Testis (tissue), 3 donors: ENCODE measurements around the gene MUC3A. TPM values are rescaled to one million over a fixed set of nuclear protein-coding genes. Genes with fewer than 3 reads are reported as not detected.
"Not testable (repeated sequence)": the region's sequence is repeated elsewhere in the genome, so short reads cannot be mapped to it uniquely, and the experiment has no call there.

Source experiments
- DNase-seq: peaks from one replicate; pipeline ENCODE4 v3.0.0-alpha.2; 2019
- H3K27ac ChIP-seq, 2 donors: fragments of 200-600 bp; sonication (generic); one replicate each; pipeline ENCODE4 v1.5.1; 2019
- H3K27me3 ChIP-seq: fragments of 200-600 bp; sonication (generic); one replicate; pipeline ENCODE4 v1.5.1; 2019
- H3K36me3 ChIP-seq: fragments of 200-600 bp; sonication (generic); one replicate; pipeline ENCODE4 v1.5.1; 2017; ENCODE audit warnings: low read depth; ENCODE audit errors: missing control alignments
- H3K4me1 ChIP-seq: fragments of 200-600 bp; sonication (generic); one replicate; pipeline ENCODE4 v1.5.1; 2019
- H3K4me3 ChIP-seq, 2 donors: fragments of 200-600 bp; sonication (generic); one replicate each; pipeline ENCODE4 v1.5.1; 2017 to 2019
- H3K9me3 ChIP-seq: fragments of 200-600 bp; sonication (generic); one replicate; pipeline ENCODE4 v1.5.1; 2017
- CTCF ChIP-seq, 3 experiments: fragments of 450-650 bp in 2 of 3; fragments of 200-600 bp in 1 of 3; sonication (generic) in 1 of 3; IDR thresholded peaks; one replicate each; pipeline ENCODE4 v1.5.1; 2016 to 2019; ENCODE audit warnings: antibody characterized with exemption in 3 of 3, mild to moderate bottlenecking in 2 of 3, moderate library complexity in 1 of 3
- POLR2A ChIP-seq: fragments of 450-650 bp; IDR thresholded peaks from one replicate; pipeline ENCODE4 v1.6.1; 2017; ENCODE audit warnings: antibody characterized with exemption, mild to moderate bottlenecking, moderate library complexity
- WGBS, 2 donors: methylation state at CpG; one replicate each; pipeline ENCODE4 v1.1.5; 2018; 5-methylcytosine and 5-hydroxymethylcytosine counted together
- intact Hi-C: fragments of 100-400 bp; cut with DNase I; formaldehyde crosslinking; loops from one replicate; pipeline ENCODE4 v1.15.1; 2023; ENCODE audit warnings: low total_unique reads
- polyA plus RNA-seq: library from polyadenylated mRNA; stranded (reverse); fragments of 350-450 nt; fragmentation: Illumina TruSeq; extraction: RNeasy Lipid Tissue Mini Kit (QIAGEN cat#74804); gene quantifications from one replicate; pipeline ENCODE4 v1.2.3, GENCODE V29; 2014; ENCODE audit warnings: low read depth, low replicate concordance; ENCODE audit not compliant: insufficient read depth
- total RNA-seq, 2 donors: library from RNA; depleted of rRNA; stranded (reverse); fragments of >200 nt; gene quantifications; one replicate each; pipeline ENCODE4 v1.2.3, GENCODE V29; 2016

The MUC3A gene
- total and polyA plus RNA-seq, 3 donors from 2014 or later, result 1.5 to 2.1 (median 1.6) TPM

- DNase-seq, result no peak
- no peaks in the 10 kb centered on the region for H3K4me1 ChIP-seq
- WGBS, 2 donors, result 86 to 91% methylated on average over 9 of the region's 9 CpGs
- no peak overlapping the region for H3K4me3 ChIP-seq
- H3K36me3 ChIP-seq, result no peaks in the 10 kb centered on the region
- intact Hi-C loops, result no loop called here
- H3K27ac ChIP-seq, result no peak overlapping the region
- no peaks in the 10 kb centered on the region for H3K9me3 ChIP-seq
- H3K27me3 ChIP-seq, result no peaks in the 10 kb centered on the region
- no peak for TF ChIP-seq POLR2A
- no peak for TF ChIP-seq CTCF (IDR thresholded peaks at IDR 0.05)
Measured at GRCh38 chr7:100991631-100992030, 42.3 kb downstream of the MUC3A start.

- H3K27me3 ChIP-seq, H3K9me3 ChIP-seq, H3K4me1 ChIP-seq, intact Hi-C loops, DNase-seq, H3K4me3 ChIP-seq, H3K36me3 ChIP-seq, H3K27ac ChIP-seq: not testable (repeated sequence)
- 87 to 89% methylated on average over 12 of the region's 12 CpGs for WGBS, 2 donors
Measured at GRCh38 chr7:100992280-100992679, 42.9 kb downstream of the MUC3A start.

GRCh38 chr7:100994671-100995070 is 45.3 kb downstream of the MUC3A start:
- H3K9me3 ChIP-seq, H3K4me1 ChIP-seq, H3K4me3 ChIP-seq, DNase-seq, H3K36me3 ChIP-seq, H3K27me3 ChIP-seq, intact Hi-C loops, H3K27ac ChIP-seq: not testable (repeated sequence)
- no CpG with 5 or more reads among the region's 9 CpGs for WGBS, 2 donors

- intact Hi-C loops, DNase-seq, H3K4me1 ChIP-seq, H3K36me3 ChIP-seq, H3K27ac ChIP-seq, H3K9me3 ChIP-seq, H3K4me3 ChIP-seq, H3K27me3 ChIP-seq: not testable (repeated sequence)
- WGBS, 2 donors, result 83 to 86% methylated on average over 5 to 6 of the region's 10 CpGs
Measured at GRCh38 chr7:100998530-100998929, 49.2 kb downstream of the MUC3A start.

- intact Hi-C loops, H3K36me3 ChIP-seq, H3K27me3 ChIP-seq, H3K9me3 ChIP-seq, H3K4me1 ChIP-seq, H3K27ac ChIP-seq, H3K4me3 ChIP-seq, DNase-seq: not testable (repeated sequence)
- no CpG with 5 or more reads among the region's 9 CpGs for WGBS, 2 donors
Measured at GRCh38 chr7:100999334-100999733, 50.0 kb downstream of the MUC3A start.

- WGBS, 2 donors, result 80 to 83% methylated on average over 9 to 10 of the region's 10 CpGs
- H3K4me1 ChIP-seq, H3K4me3 ChIP-seq, DNase-seq, H3K36me3 ChIP-seq, H3K9me3 ChIP-seq, intact Hi-C loops, H3K27me3 ChIP-seq, H3K27ac ChIP-seq: not testable (repeated sequence)
Measured at GRCh38 chr7:101000025-101000424, 50.7 kb downstream of the MUC3A start.

- intact Hi-C loops, H3K27ac ChIP-seq, H3K27me3 ChIP-seq, H3K4me3 ChIP-seq, H3K36me3 ChIP-seq, H3K9me3 ChIP-seq, DNase-seq, H3K4me1 ChIP-seq: not testable (repeated sequence)
- WGBS, 2 donors, result no CpG with 5 or more reads among the region's 8 CpGs
Measured at GRCh38 chr7:101002333-101002732, 53.0 kb downstream of the MUC3A start.

GRCh38 chr7:101007361-101007760 is 58.0 kb downstream of the MUC3A start:
- H3K36me3 ChIP-seq, result not testable (repeated sequence)

More at GRCh38 chr7:101007361-101007760, 58.0 kb downstream of the MUC3A start:
- H3K27ac ChIP-seq, intact Hi-C loops, H3K4me1 ChIP-seq, H3K4me3 ChIP-seq, H3K27me3 ChIP-seq, DNase-seq, H3K9me3 ChIP-seq: not testable (repeated sequence)
- WGBS, 2 donors, result 80 to 81% methylated on average over 2 of the region's 2 CpGs
